Epithelial cell of esophagus (primary cell): ENCODE results near the gene DNAH3.
A peak's percentile ranks its signal among the peaks of the same experiment; 100 is the strongest.
"Not testable (repeated sequence)": the region's sequence is repeated elsewhere in the genome, so short reads cannot be mapped to it uniquely, and the experiment has no call there.

ENCODE experiments used
- DNase-seq: peaks from one replicate; pipeline ENCODE4 v3.0.0; 2010; ENCODE audit warnings: low read depth
- H3K4me3 ChIP-seq: 2 replicates; pipeline ENCODE4 v1.5.1; 2011; ENCODE audit warnings: mild to moderate bottlenecking, low read length, control low read depth
- TF ChIP-seq, protein P1 (sequence below): IDR thresholded peaks from 2 replicates; pipeline ENCODE4 v1.5.1; 2011; ENCODE audit warnings: low read depth, mild to moderate bottlenecking, low read length, control low read depth, inconsistent platforms; ENCODE audit not compliant: insufficient read depth; ENCODE audit errors: missing control alignments

The DNAH3 gene

DNA sequence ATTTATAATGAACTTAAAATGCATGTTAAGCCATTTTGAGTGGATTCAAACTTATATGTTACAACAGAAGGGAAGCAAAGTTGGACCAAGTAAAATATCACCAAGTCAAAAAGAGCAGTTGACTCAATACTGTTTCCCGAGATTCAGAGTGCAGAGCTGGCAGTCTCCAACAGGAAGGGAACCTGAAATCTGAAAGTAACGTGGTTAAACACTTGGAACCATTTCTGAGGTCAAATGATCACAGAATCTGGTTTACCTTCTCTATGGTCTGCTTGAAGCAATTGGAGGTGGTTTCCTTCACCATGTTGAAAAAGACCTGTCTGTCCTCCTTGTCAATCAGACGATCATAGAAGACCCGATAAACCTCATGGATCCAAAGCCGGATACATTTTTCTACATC is 163.6 kb downstream of the DNAH3 start:
- TF ChIP-seq, protein P1, sequence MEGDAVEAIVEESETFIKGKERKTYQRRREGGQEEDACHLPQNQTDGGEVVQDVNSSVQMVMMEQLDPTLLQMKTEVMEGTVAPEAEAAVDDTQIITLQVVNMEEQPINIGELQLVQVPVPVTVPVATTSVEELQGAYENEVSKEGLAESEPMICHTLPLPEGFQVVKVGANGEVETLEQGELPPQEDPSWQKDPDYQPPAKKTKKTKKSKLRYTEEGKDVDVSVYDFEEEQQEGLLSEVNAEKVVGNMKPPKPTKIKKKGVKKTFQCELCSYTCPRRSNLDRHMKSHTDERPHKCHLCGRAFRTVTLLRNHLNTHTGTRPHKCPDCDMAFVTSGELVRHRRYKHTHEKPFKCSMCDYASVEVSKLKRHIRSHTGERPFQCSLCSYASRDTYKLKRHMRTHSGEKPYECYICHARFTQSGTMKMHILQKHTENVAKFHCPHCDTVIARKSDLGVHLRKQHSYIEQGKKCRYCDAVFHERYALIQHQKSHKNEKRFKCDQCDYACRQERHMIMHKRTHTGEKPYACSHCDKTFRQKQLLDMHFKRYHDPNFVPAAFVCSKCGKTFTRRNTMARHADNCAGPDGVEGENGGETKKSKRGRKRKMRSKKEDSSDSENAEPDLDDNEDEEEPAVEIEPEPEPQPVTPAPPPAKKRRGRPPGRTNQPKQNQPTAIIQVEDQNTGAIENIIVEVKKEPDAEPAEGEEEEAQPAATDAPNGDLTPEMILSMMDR, result no peak
- no peak for DNase-seq
- H3K4me3 ChIP-seq, result no peak overlapping the region

DNA sequence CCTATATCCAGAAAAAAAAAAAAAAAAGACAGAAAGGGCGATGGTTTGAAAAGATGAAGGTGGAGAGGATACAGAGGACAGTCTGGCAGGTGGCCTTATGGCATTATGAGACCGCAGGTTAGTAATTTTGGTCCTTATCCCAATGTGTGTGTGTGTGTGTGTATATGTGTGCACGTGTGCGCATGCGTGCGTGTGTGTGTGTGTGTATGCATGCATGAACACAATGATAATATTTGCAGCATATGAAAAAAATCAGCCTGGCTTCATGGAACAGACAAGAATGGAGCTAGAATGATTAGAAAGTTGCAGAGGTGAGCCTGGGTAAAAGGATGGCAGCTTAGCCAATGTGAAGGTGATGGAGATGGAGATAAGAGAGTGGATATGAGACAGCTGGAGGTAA is 166.6 kb downstream of the DNAH3 start:
- no peak overlapping the region for H3K4me3 ChIP-seq
- DNase-seq, result no peak
- TF ChIP-seq, protein P1, result no peak

DNA sequence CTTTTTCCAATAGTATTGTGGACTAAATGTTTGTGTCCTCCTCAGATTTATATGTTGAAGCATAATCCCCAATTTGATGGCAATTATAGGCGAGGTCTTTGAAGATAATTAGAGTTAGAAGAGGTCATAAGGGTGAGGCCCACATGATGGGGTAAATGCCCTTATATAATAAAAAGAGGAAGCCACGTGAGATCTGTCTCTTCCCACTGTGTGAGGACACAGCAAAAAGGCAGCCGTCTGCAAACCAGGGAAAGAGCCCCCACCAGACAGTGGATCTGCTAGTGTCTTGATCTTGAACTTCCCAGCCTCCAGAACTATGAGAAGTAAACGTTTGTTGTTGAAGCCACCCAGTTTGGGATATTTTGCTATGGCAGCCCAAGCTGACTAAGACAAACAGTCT is 174.1 kb downstream of the DNAH3 start:
- TF ChIP-seq, protein P1, result no peak
- no peak for DNase-seq
- no peak overlapping the region for H3K4me3 ChIP-seq

- H3K4me3 ChIP-seq, DNase-seq: not testable (repeated sequence)
Observed at GRCh38 chr16:20973201-20973600, 177.4 kb downstream of the DNAH3 start.

DNA sequence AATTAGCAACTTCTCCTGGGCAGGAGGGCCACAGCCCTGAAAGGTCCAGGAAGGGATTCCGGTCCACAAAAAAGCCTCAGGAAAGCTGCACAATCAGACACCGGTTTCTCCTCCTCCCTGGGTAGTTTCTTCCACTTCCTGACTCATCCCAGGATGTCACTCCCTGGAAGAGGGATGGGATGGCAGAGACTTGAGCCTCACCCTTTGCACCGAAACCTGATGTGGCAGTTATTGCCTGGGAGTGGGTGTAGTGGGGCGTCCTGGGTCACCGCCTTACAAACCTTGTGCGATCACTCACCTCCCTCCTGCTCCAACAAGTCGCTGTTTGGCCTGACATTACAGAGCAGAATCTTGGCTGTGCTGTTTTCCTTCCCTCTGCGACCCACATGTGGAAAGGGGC is 179.2 kb downstream of the DNAH3 start:
- DNase-seq, result peak; percentile 89
- no peak overlapping the region for H3K4me3 ChIP-seq
- TF ChIP-seq, protein P1, result no peak

GRCh38 chr16:20969386-20969785 is 181.3 kb downstream of the DNAH3 start:
- peak; percentile 77 for DNase-seq
- H3K4me3 ChIP-seq, result no peak overlapping the region

DNA sequence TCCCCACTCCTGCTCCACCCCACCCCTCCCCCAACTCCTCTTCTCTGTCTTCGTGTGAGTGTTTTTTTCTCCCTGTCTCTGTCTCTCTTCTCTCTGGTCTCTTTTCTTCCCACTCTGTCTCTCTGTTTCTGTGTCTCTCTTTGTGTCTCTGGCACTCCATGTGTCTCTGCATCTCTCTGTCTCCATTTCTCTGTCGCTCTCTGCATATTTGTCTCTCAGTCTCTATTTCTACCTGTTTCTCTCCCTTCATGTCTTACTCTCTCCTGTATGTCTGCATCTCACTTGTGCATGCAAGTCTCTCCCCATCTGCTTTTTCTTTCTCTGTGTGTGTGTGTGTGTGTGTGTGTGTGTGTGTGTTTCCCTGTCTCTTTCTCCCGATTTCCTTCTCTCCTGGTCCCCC is 181.9 kb downstream of the DNAH3 start:
- no peak for DNase-seq
- TF ChIP-seq, protein P1, result no peak
- H3K4me3 ChIP-seq, result no peak overlapping the region

More at GRCh38 chr16:20969386-20969785, 181.3 kb downstream of the DNAH3 start:
- TF ChIP-seq, protein P1, result no peak
